Measurements from ENCODE around the gene EXD3. TPM values are rescaled to one million over a fixed set of nuclear protein-coding genes. Genes with fewer than 3 reads are reported as not detected.

The EXD3 gene
- total RNA-seq, 2 experiments from 2014 or later: 8.1 to 9.0 TPM

DNA sequence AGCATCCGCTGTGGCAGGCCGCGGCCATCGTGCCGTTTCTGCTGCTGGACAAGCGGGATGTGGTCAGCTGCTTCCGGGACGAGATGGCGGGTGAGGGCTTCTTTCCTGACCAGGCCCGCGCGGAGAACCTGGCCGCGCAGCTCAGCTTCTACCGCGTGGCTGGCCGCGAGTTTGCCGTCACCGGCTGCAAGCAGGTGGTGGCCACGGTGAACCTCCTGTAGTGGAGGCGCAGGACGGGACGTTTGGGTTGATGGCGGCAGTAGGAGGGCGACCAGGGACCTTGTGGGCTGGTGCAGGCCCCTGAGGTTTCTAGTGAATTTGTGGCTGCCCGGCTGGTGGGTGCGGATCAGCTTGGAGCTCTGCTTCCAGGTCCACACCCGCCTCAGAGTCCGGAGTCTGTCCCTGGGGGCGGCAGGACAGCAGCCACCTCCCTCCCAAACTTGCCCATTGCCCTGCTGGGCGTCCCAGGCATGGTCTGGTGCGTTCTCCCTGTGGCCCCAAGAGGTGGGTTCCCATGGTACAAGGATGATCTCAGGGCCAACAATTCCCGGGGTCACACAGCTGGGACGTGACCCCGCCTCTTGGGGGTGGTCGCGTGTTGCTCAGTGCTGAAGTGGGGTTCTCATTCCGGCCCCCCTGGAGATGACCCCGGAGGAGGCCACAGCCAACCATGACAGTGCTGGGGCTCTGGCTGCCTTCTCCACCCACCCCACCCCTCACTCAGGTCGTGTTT is 143.1 kb downstream of the EXD3 start:
- DNase-seq (no peak), ATAC-seq (no peak)
- intact Hi-C loops (cut with micrococcal nuclease): no loop called here
- Mint-ChIP-seq H3K9me3 (no peaks in the 10 kb centered on the region), H3K27me3 (peaks cover 9% of the 10 kb centered on the region), H3K4me3 (no peak overlapping the region), H3K4me1 (ENCODE audit: low read depth) (peaks cover 11% of the 10 kb centered on the region), H3K36me3 (ENCODE audit: low read depth) (no peaks in the 10 kb centered on the region), H3K27ac (no peak overlapping the region)
- TF ChIP-seq, protein P1, sequence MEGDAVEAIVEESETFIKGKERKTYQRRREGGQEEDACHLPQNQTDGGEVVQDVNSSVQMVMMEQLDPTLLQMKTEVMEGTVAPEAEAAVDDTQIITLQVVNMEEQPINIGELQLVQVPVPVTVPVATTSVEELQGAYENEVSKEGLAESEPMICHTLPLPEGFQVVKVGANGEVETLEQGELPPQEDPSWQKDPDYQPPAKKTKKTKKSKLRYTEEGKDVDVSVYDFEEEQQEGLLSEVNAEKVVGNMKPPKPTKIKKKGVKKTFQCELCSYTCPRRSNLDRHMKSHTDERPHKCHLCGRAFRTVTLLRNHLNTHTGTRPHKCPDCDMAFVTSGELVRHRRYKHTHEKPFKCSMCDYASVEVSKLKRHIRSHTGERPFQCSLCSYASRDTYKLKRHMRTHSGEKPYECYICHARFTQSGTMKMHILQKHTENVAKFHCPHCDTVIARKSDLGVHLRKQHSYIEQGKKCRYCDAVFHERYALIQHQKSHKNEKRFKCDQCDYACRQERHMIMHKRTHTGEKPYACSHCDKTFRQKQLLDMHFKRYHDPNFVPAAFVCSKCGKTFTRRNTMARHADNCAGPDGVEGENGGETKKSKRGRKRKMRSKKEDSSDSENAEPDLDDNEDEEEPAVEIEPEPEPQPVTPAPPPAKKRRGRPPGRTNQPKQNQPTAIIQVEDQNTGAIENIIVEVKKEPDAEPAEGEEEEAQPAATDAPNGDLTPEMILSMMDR (IDR thresholded peaks at IDR 0.05): no peak
- ChIA-PET CTCF (no interaction called here), POLR2A (interaction anchor here (1.0 to 1.3 kb wide), 3 partner anchors 14 to 39 kb away, joined by 3 to 4 read pairs (median 3); partner anchors contain the start of gene NELFB)

DNA sequence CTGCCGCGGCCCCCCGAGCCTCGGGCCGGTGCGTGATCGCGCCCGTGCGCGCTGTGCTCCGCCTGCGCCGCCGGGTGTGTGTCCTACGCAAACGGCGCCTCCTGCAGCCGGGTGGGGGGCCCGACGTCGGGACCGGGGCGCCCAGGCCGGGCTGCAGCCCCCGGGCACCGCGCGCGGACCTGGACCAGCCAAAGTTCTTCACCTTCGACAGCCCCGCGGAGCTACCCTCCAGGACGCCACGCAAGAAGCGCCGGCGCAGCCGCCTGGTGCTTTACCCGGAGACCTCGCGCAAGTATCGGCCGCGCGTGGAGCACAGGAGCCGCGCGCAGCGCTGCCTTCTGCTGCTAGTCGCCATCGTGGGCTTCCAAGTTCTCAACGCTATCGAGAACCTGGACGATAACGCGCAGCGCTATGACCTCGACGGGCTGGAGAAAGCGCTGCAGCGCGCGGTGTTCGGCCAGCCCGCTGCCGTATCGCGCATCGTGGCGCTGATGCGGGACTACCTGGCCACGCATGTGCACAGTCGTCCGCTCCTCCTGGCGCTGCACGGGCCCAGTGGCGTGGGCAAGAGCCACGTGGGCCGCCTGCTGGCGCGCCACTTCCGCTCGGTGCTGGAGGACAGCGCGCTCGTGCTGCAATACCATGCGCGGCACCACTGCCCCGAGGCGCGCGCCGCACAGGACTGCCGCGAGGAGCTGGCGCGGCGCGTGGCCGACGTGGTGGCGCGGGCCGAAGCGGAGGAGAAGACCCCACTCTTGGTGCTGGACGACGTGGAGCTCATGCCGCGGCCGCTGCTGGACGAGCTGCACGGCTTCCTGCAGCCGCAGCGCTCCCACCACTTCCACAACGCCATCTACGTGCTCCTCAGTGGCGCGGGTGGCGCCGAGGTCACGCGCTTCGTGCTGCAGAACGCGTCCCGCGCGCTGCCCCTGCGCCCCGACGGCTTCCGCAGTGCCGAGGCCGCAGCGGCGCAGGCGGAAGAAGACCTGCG is 143.9 kb downstream of the EXD3 start:
- H3K27me3 Mint-ChIP-seq: peaks cover 9% of the 10 kb centered on the region
- peaks cover 3% of the 10 kb centered on the region for H3K36me3 Mint-ChIP-seq (ENCODE audit: low read depth)
- ATAC-seq (no peak), DNase-seq (no peak)
- TF ChIP-seq, protein P1 (IDR thresholded peaks at IDR 0.05): no peak
- POLR2A ChIA-PET: interaction anchor here (1.2 to 1.3 kb wide), 2 partner anchors 23 to 39 kb away, joined by 3 to 4 read pairs; partner anchors contain the start of gene NELFB
- CTCF ChIA-PET: no interaction called here
- intact Hi-C loops (cut with micrococcal nuclease): no loop called here
- no peaks in the 10 kb centered on the region for H3K9me3 Mint-ChIP-seq
- H3K4me3 Mint-ChIP-seq: no peak overlapping the region
- H3K4me1 Mint-ChIP-seq (ENCODE audit: low read depth): peaks cover 11% of the 10 kb centered on the region
- no peak overlapping the region for H3K27ac Mint-ChIP-seq

DNA sequence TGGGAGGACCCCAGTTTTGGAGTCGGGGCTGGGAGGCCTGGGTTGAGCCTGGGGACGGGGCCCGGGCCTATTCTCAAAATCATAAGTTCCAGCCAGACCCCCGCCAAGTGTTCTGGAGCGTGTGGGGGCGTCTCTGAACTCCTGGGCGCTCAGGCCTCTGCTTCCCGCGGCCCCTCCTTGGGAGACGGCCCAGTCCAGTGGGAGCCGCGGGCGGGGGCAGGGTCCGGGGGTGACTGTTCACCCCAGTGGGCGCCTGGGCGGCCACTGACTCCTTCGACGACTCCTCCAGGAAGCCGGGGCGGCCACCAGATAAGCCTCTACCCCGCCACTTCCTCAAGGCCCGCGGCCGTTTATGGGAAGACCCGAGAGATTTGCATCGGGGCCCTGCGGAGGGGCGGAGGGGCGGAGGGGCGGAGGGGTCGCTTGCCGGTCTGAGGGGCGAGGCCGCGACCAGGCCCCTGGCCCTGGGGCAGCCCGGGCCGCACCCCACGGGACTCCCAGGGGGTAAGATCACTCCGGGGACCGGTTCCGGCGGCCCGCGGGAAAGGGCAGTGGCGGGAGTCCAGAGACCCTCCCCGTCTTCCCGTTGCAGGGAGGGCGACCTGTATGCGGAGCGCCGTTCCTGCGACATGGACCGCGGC is 144.8 kb downstream of the EXD3 start:
- CTCF ChIA-PET: interaction anchor here (1.9 kb wide), 1 partner anchor 145 kb away, joined by 4 read pairs; the partner anchor contains the start of genes EXD3 and NOXA1
- peaks cover 9% of the 10 kb centered on the region for H3K27me3 Mint-ChIP-seq
- peaks cover 11% of the 10 kb centered on the region for H3K4me1 Mint-ChIP-seq (ENCODE audit: low read depth)
- POLR2A ChIA-PET: interaction anchor here (1.0 to 1.6 kb wide), 3 partner anchors 12 to 36 kb away, joined by 3 to 7 read pairs (median 5); partner anchors contain the start of gene NRARP
- intact Hi-C loops (cut with micrococcal nuclease): no loop called here
- no peaks in the 10 kb centered on the region for H3K9me3 Mint-ChIP-seq
- DNase-seq (no peak), ATAC-seq (peak; percentile 5)
- TF ChIP-seq, protein P1 (IDR thresholded peaks at IDR 0.05): no peak
- peaks cover 7% of the 10 kb centered on the region for H3K36me3 Mint-ChIP-seq (ENCODE audit: low read depth)
- H3K4me3 Mint-ChIP-seq: peak overlapping the region; percentile 72
- no peak overlapping the region for H3K27ac Mint-ChIP-seq

DNA sequence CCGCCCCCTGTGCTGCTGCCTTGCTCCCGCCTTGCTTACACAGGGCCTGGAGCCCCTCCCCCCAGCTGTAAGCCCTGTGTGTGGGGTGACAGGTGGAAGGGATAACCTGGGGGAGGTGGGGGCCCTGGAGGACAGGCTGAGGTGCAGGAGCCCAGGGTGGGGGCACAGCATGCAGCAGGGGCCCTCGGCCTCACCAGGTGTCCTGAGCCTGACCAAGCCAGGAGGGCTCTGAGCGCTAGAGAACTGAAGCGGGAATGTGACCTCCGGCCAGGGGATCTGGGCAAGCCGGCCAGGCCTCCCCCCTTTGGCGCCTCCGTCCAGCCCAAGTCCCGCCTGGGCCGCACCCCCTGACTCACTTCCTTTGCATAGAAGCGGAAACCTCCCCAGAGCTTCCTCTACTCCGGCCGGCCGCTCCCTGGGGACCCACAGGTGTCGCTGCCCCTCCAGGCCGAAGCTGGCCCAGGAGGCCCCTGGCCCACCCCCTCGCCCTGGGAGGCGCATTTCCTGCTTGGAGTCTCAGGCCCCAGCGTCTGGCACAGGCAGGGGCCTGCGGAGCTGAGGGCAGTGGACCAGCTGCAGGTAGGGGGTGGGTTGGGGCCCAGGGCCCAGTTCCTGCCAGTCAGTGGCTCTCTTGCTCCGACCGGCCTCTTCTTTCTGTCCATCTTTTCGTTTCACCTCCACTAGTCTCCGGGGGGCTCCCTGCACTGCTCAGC is 145.5 kb downstream of the EXD3 start, which contains the start of gene TOR4A:
Gene TOR4A (plus strand): TSS at position 398 of the 713 bp plus-strand sequence. CDS start 964 bp downstream, outside the sequence.
- CTCF ChIA-PET: interaction anchor here (1.9 kb wide), 1 partner anchor 146 kb away, joined by 4 read pairs; the partner anchor contains the start of genes EXD3 and NOXA1
- ATAC-seq (peak; percentile 77), DNase-seq (peak; percentile 72)
- Mint-ChIP-seq H3K27ac (peak within 1 kb of the TSS; percentile 55), H3K9me3 (no peaks in the 10 kb centered on the region), H3K4me3 (peak within 1 kb of the TSS; percentile 72), H3K36me3 (ENCODE audit: low read depth) (peaks cover 7% of the 10 kb centered on the region), H3K4me1 (ENCODE audit: low read depth) (peaks cover 11% of the 10 kb centered on the region), H3K27me3 (peaks cover 8% of the 10 kb centered on the region)
- TF ChIP-seq, protein P1 (IDR thresholded peaks at IDR 0.05): no peak
- intact Hi-C loops (cut with micrococcal nuclease): no loop called here
- POLR2A ChIA-PET: interaction anchor here (0.8 to 1.6 kb wide), 5 partner anchors 9 to 35 kb away, joined by 3 to 7 read pairs (median 3); partner anchors contain the start of gene NRARP
